Measurements from ENCODE around the gene CAB39. TPM values are rescaled to one million over a fixed set of nuclear protein-coding genes. Genes with fewer than 3 reads are reported as not detected.

The CAB39 gene
- polyA plus RNA-seq, 1 donor from 2014 or later: 118 TPM

DNA sequence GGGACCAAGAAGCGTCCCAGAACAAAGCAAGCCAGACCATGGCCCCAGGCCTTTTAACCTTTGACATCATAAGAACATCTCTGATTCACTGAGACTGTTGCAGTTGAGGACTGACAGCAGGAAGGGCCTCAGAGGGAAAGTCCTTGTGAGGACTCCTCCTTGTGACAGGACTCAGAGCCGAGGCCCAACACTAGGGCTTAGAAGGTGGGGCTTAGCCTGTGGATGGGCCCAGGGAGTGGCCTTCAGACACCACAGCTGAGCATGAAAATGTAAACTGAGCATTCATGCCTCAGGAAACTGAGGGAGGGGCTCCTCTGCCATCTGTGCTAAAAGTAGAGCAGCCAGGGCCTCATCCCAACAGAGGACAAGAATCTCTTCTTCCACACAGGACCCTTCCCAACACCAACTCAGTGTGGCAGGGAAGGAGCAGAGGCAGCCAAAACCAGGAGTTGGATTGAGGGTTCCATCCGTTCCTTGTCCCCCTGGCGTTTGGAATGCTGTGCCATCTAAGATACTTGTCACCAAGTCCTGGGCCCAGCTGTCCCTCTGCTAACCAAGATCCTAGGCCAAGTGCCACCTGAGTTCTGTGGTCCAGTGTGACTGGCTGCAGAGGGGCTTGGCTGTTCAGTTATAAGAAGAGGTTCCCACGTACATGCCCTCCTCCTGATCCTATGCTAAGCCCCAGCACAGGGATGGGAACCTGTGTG lies 37.5 kb upstream of the CAB39 start:
- no peaks in the 10 kb centered on the region for H3K9me3 ChIP-seq (ENCODE audit: low read length)
- TF ChIP-seq REST (IDR thresholded peaks at IDR 0.05; ENCODE audit: borderline replicate concordance) (no peak), SMC3 (conservative IDR thresholded peaks at IDR 0.05; ENCODE audit: poor library complexity) (no peak), POLR2AphosphoS5 (IDR thresholded peaks at IDR 0.05) (no peak), TAF1 (IDR thresholded peaks at IDR 0.05; ENCODE audit: low read depth) (no peak), MXI1 (conservative IDR thresholded peaks at IDR 0.05; ENCODE audit: poor library complexity, severe bottlenecking) (no peak), RAD21 (conservative IDR thresholded peaks at IDR 0.05) (no peak), EZH2 (IDR thresholded peaks at IDR 0.05; ENCODE audit: borderline replicate concordance, insufficient read depth, low read length, poor library complexity, severe bottlenecking) (no peak), EP300 (conservative IDR thresholded peaks at IDR 0.05; ENCODE audit: poor library complexity, severe bottlenecking) (no peak)
- TF ChIP-seq, protein P1, sequence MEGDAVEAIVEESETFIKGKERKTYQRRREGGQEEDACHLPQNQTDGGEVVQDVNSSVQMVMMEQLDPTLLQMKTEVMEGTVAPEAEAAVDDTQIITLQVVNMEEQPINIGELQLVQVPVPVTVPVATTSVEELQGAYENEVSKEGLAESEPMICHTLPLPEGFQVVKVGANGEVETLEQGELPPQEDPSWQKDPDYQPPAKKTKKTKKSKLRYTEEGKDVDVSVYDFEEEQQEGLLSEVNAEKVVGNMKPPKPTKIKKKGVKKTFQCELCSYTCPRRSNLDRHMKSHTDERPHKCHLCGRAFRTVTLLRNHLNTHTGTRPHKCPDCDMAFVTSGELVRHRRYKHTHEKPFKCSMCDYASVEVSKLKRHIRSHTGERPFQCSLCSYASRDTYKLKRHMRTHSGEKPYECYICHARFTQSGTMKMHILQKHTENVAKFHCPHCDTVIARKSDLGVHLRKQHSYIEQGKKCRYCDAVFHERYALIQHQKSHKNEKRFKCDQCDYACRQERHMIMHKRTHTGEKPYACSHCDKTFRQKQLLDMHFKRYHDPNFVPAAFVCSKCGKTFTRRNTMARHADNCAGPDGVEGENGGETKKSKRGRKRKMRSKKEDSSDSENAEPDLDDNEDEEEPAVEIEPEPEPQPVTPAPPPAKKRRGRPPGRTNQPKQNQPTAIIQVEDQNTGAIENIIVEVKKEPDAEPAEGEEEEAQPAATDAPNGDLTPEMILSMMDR (IDR thresholded peaks at IDR 0.05; ENCODE audit: poor library complexity, severe bottlenecking): no peak
- H3K27me3 ChIP-seq (ENCODE audit: insufficient read depth, low read depth, low read length): no peaks in the 10 kb centered on the region
- no peak overlapping the region for H3K4me3 ChIP-seq (ENCODE audit: low read length)
- H3K79me2 ChIP-seq (replicated peaks; ENCODE audit: insufficient read depth, low read length): no peaks in the 10 kb centered on the region
- no peaks in the 10 kb centered on the region for H4K20me1 ChIP-seq (ENCODE audit: insufficient read depth)
- H2AFZ ChIP-seq (ENCODE audit: low read depth, low read length): no peak overlapping the region
- H3K27ac ChIP-seq (ENCODE audit: low read length): no peak overlapping the region
- H3K4me2 ChIP-seq (ENCODE audit: low read length): no peak overlapping the region
- H3K9ac ChIP-seq (ENCODE audit: low read length): no peak overlapping the region
- no peaks in the 10 kb centered on the region for H3F3A ChIP-seq (ENCODE audit: insufficient read depth, low read length, poor library complexity, severe bottlenecking)
- no peaks in the 10 kb centered on the region for H3K9me2 ChIP-seq (ENCODE audit: insufficient read depth, low read length)
- no peaks in the 10 kb centered on the region for H3K36me3 ChIP-seq (ENCODE audit: insufficient read depth, low read length)

DNA sequence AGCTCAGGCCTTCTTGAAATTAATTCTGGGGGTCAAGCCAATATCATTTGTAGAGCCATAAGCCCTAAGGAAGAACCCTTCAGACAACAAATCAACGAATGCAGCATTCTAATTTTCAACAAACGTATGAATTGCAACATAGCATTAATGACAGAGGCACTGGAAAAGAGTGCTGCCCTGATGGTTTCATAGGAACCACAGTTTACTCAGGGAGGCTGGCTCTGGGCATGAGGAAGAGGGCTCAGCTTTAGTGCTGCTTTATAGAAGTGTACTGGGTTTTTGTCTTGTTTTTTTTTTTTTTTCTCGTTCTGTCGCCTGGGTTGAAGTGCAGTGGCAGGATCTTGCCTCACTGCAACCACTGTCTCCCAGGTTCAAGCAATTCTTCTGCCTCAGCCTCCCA lies 36.1 kb upstream of the CAB39 start:
- H3F3A ChIP-seq (ENCODE audit: insufficient read depth, low read length, poor library complexity, severe bottlenecking): no peaks in the 10 kb centered on the region
- H3K79me2 ChIP-seq (replicated peaks; ENCODE audit: insufficient read depth, low read length): no peaks in the 10 kb centered on the region
- H3K4me2 ChIP-seq (ENCODE audit: low read length): no peak overlapping the region
- H3K27me3 ChIP-seq (ENCODE audit: insufficient read depth, low read depth, low read length): no peaks in the 10 kb centered on the region
- no peaks in the 10 kb centered on the region for H3K9me2 ChIP-seq (ENCODE audit: insufficient read depth, low read length)
- H3K4me3 ChIP-seq (ENCODE audit: low read length): no peak overlapping the region
- H4K20me1 ChIP-seq (ENCODE audit: insufficient read depth): no peaks in the 10 kb centered on the region
- H3K9me3 ChIP-seq (ENCODE audit: low read length): no peaks in the 10 kb centered on the region
- TF ChIP-seq EZH2 (IDR thresholded peaks at IDR 0.05; ENCODE audit: borderline replicate concordance, insufficient read depth, low read length, poor library complexity, severe bottlenecking) (no peak), EP300 (conservative IDR thresholded peaks at IDR 0.05; ENCODE audit: poor library complexity, severe bottlenecking) (no peak), REST (IDR thresholded peaks at IDR 0.05; ENCODE audit: borderline replicate concordance) (no peak), SMC3 (conservative IDR thresholded peaks at IDR 0.05; ENCODE audit: poor library complexity) (no peak), MXI1 (conservative IDR thresholded peaks at IDR 0.05; ENCODE audit: poor library complexity, severe bottlenecking) (no peak), TAF1 (IDR thresholded peaks at IDR 0.05; ENCODE audit: low read depth) (no peak), POLR2AphosphoS5 (IDR thresholded peaks at IDR 0.05) (no peak), RAD21 (conservative IDR thresholded peaks at IDR 0.05) (no peak)
- TF ChIP-seq, protein P1 (IDR thresholded peaks at IDR 0.05; ENCODE audit: poor library complexity, severe bottlenecking): no peak
- no peak overlapping the region for H3K9ac ChIP-seq (ENCODE audit: low read length)
- no peak overlapping the region for H2AFZ ChIP-seq (ENCODE audit: low read depth, low read length)
- no peak overlapping the region for H3K27ac ChIP-seq (ENCODE audit: low read length)
- no peaks in the 10 kb centered on the region for H3K36me3 ChIP-seq (ENCODE audit: insufficient read depth, low read length)

All from neural cell (in vitro differentiated cells).